ENCODE data around the gene GRIA3. TPM values are rescaled to one million over a fixed set of nuclear protein-coding genes. Genes with fewer than 3 reads are reported as not detected.

GRIA3 gene
- total RNA-seq, 1 donor from 2014 or later, result 4.6 TPM

DNA sequence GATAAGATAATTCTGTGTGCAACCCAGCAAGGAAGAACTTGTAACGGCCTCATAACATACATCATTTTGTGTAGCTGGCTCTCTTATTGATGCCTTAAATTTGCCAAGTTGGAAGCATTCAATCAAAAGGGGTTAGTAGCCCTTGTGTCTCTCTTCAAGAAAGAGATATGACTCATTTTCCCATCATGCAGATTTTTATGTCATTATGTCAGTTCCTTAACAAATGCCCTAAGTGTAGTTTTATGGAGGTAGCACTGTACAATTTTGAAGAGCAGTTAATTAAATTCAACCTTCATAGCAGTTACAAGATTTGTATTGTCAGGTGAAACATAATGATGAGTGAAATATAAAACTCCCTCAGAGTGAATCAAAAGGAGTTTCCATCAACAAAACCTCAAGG, 215.6 kb downstream of the GRIA3 start:
- H3K4me3 Mint-ChIP-seq, result no peak overlapping the region
- TF ChIP-seq, protein P1, sequence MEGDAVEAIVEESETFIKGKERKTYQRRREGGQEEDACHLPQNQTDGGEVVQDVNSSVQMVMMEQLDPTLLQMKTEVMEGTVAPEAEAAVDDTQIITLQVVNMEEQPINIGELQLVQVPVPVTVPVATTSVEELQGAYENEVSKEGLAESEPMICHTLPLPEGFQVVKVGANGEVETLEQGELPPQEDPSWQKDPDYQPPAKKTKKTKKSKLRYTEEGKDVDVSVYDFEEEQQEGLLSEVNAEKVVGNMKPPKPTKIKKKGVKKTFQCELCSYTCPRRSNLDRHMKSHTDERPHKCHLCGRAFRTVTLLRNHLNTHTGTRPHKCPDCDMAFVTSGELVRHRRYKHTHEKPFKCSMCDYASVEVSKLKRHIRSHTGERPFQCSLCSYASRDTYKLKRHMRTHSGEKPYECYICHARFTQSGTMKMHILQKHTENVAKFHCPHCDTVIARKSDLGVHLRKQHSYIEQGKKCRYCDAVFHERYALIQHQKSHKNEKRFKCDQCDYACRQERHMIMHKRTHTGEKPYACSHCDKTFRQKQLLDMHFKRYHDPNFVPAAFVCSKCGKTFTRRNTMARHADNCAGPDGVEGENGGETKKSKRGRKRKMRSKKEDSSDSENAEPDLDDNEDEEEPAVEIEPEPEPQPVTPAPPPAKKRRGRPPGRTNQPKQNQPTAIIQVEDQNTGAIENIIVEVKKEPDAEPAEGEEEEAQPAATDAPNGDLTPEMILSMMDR (IDR thresholded peaks at IDR 0.05), result no peak
- TF ChIP-seq EZH2phosphoT487 (IDR thresholded peaks at IDR 0.05), result no peak
- no peak for TF ChIP-seq EZH2 (IDR thresholded peaks at IDR 0.05)

DNA sequence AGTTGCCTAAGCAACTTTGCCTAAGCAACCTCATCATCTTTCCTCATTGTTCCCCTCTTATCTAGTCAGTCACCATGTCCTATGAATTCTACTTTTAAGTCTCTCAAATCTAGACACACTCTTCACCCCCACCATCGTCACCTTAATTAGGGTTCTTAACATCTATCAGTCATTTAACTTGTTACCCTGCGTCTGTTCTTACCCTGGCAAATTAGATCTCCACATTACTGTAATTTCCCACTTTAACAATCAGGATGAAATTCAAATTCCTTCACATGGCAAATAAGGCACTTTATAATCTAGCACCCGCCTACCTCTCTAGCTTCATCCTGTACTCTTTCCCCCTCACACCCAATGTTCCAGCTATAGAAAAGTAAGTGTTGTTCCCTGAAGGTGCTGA, 221.2 kb downstream of the GRIA3 start:
- no peaks in the 10 kb centered on the region for H4K20me1 ChIP-seq (ENCODE audit: low read depth)
- H3K4me2 ChIP-seq, result no peak overlapping the region
- H3K9me3 ChIP-seq (ENCODE audit: low read depth), result no peaks in the 10 kb centered on the region
- no peak overlapping the region for H2AFZ ChIP-seq (replicated peaks)
- H3K9ac ChIP-seq, result no peak overlapping the region
- H3K36me3 ChIP-seq, result no peaks in the 10 kb centered on the region
- H3F3A ChIP-seq (ENCODE audit: low read depth), result no peaks in the 10 kb centered on the region
- Mint-ChIP-seq H3K27me3 (ENCODE audit: insufficient read depth, low read depth) (no peaks in the 10 kb centered on the region), H3K27ac (no peak overlapping the region), H3K4me1 (no peaks in the 10 kb centered on the region), H3K4me3 (no peak overlapping the region), H3K9me3 (no peaks in the 10 kb centered on the region), H3K36me3 (peaks cover 3% of the 10 kb centered on the region)
- H3K27me3 ChIP-seq, result no peaks in the 10 kb centered on the region
- no peak for TF ChIP-seq EZH2 (IDR thresholded peaks at IDR 0.05)
- TF ChIP-seq, protein P1 (IDR thresholded peaks at IDR 0.05), result no peak
- no peak for TF ChIP-seq EZH2phosphoT487 (IDR thresholded peaks at IDR 0.05)
- no peaks in the 10 kb centered on the region for H3K4me1 ChIP-seq
- no peaks in the 10 kb centered on the region for H3K79me2 ChIP-seq (ENCODE audit: low read depth)
- no peak overlapping the region for H3K27ac ChIP-seq
- H3K4me3 ChIP-seq, result no peak overlapping the region
- DNase-seq (ENCODE audit: low spot score), result no peak

More for the DNA sequence above, 215.6 kb downstream of the GRIA3 start:
- Histone ChIP-seq H4K20me1 (ENCODE audit: low read depth) (no peaks in the 10 kb centered on the region), H3K4me3 (no peak overlapping the region), H3K36me3 (no peaks in the 10 kb centered on the region), H3K27me3 (no peaks in the 10 kb centered on the region), H3F3A (ENCODE audit: low read depth) (no peaks in the 10 kb centered on the region), H3K4me2 (no peak overlapping the region), H3K4me1 (no peaks in the 10 kb centered on the region), H3K9ac (no peak overlapping the region), H2AFZ (replicated peaks) (no peak overlapping the region), H3K9me3 (ENCODE audit: low read depth) (no peaks in the 10 kb centered on the region), H3K79me2 (ENCODE audit: low read depth) (no peaks in the 10 kb centered on the region), H3K27ac (no peak overlapping the region)
- no peak overlapping the region for H3K27ac Mint-ChIP-seq
- H3K36me3 Mint-ChIP-seq, result peaks cover 1% of the 10 kb centered on the region
- no peaks in the 10 kb centered on the region for H3K27me3 Mint-ChIP-seq (ENCODE audit: insufficient read depth, low read depth)
- no peaks in the 10 kb centered on the region for H3K4me1 Mint-ChIP-seq
- H3K9me3 Mint-ChIP-seq, result no peaks in the 10 kb centered on the region
- DNase-seq (ENCODE audit: low spot score), result no peak

DNA sequence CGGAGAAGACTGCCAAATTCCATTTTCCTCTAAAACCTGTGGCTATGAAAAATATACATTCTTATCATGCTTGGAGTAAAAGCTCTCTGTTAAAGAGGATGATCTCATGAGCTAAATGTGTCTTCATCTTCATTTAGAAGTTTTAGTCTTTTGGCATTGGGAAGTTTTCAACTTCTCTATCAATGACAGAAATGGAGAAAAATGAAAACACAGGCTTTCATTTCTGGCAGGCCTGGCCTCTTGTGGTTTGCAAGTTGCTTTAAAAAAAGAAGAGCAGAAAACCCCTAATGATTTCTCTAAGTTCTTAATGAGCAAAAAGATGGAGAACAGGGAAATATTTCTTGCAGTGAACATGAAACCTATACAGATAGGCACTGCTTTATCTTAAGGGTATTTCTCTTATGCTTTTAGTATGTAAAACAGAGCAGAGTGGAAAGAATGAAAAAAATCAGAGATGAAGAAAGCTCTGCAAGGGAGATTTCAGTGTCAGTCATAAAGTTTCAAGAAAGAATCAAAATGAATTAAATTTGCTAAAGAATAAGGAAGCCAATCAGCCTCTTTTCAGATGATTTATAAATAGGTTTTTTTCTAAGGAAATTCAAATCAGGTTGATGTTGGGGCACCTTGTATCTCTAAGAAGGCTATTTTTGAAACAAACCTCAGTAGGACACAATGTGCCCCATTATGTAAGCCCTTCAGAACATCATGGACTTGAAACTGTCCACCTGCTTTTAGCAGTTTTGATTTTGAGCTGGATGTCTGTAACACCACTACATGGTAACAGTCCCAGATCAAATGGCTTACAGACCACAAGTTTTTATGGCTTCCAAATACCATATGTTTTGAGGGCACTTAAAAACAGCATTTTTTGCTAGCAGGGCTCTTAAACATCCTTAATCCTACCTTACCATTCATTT, 225.0 kb downstream of the GRIA3 start:
- Histone ChIP-seq H3K9me3 (ENCODE audit: low read depth) (no peaks in the 10 kb centered on the region), H4K20me1 (ENCODE audit: low read depth) (no peaks in the 10 kb centered on the region), H3K4me1 (no peaks in the 10 kb centered on the region), H2AFZ (replicated peaks) (no peak overlapping the region), H3F3A (ENCODE audit: low read depth) (no peaks in the 10 kb centered on the region), H3K4me2 (no peak overlapping the region), H3K36me3 (no peaks in the 10 kb centered on the region), H3K4me3 (no peak overlapping the region), H3K27ac (no peak overlapping the region), H3K79me2 (ENCODE audit: low read depth) (no peaks in the 10 kb centered on the region), H3K9ac (no peak overlapping the region), H3K27me3 (no peaks in the 10 kb centered on the region)
- no peaks in the 10 kb centered on the region for H3K27me3 Mint-ChIP-seq (ENCODE audit: insufficient read depth, low read depth)
- no peak overlapping the region for H3K27ac Mint-ChIP-seq
- TF ChIP-seq EZH2phosphoT487 (IDR thresholded peaks at IDR 0.05) (no peak), EZH2 (IDR thresholded peaks at IDR 0.05) (no peak)
- TF ChIP-seq, protein P1 (IDR thresholded peaks at IDR 0.05), result no peak
- no peaks in the 10 kb centered on the region for H3K4me1 Mint-ChIP-seq
- H3K36me3 Mint-ChIP-seq, result peaks cover 3% of the 10 kb centered on the region
- H3K9me3 Mint-ChIP-seq, result no peaks in the 10 kb centered on the region
- H3K4me3 Mint-ChIP-seq, result no peak overlapping the region
- DNase-seq (ENCODE audit: low spot score), result no peak

All from neural progenitor cell (in vitro differentiated cells).